ENCODE results near the gene KARS1. TPM values are rescaled to one million over a fixed set of nuclear protein-coding genes. Genes with fewer than 3 reads are reported as not detected.

The KARS1 gene
- total RNA-seq: 100 to 1,000 TPM; 208 TPM

DNA sequence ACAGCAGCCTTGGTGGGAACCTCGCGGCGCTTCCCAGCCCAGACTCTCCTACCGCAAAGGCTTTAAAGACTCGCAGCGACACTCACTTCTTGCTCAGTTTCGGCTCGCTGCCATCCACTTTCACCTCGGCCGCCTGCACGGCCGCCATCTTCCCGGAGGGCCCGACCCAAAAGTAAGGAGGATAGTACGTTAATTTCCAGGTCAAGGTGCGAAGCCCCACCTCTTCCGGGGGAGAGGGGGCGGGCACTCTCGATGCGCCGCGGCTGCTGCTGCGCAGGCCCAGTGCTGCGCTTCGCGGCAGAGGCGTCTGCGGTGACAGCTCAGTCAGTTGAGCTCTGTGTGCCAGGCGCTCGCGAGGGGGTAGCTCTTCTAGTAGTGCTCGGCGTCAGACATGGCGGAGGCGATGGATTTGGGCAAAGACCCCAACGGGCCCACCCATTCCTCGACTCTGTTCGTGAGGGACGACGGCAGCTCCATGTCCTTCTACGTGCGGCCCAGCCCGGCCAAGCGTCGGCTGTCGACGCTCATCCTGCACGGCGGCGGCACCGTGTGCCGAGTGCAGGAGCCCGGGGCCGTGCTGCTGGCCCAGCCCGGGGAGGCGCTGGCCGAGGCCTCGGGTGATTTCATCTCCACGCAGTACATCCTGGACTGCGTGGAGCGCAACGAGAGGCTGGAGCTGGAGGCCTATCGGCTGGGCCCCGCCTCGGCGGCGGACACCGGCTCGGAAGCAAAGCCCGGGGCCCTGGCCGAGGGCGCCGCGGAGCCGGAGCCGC lies at the start of gene KARS1, which contains the start of gene TERF2IP:
Gene KARS1 (minus strand): TSS at position 174 of the 773 bp plus-strand sequence. CDS start 26 bp downstream, at position 148.
Gene TERF2IP (plus strand): TSS at position 282 of the 773 bp plus-strand sequence. CDS start 110 bp downstream, at position 392.
- Mint-ChIP-seq H3K27ac (peak within 1 kb of the TSS; percentile 97), H3K4me3 (peak within 1 kb of the TSS; percentile 98), H3K9me3 (ENCODE audit: insufficient read depth) (no peaks in the 10 kb centered on the region), H3K4me1 (ENCODE audit: low read depth) (peaks cover 61% of the 10 kb centered on the region), H3K36me3 (ENCODE audit: low read depth) (peaks cover 54% of the 10 kb centered on the region), H3K27me3 (ENCODE audit: low read depth) (no peaks in the 10 kb centered on the region)
- DNase-seq (peak; percentile 96), ATAC-seq (peak; percentile 93)
- ChIA-PET POLR2A (interaction anchor here (0.6 to 5.6 kb wide), 25 partner anchors 9 to 1564 kb away, joined by 3 to 88 read pairs (median 5); partner anchors contain the start of genes ADAT1, CFDP1, GABARAPL2 and MON1B), CTCF (interaction anchor here (0.7 to 3.5 kb wide), 11 partner anchors 8 to 663 kb away, joined by 3 to 25 read pairs (median 3); partner anchors contain the start of genes ADAT1, TMEM170A, TMEM231 and WDR59)

GRCh38 chr16:75695708-75696107 lies 48.2 kb upstream of the KARS1 start:
- CTCF ChIA-PET: no interaction called here
- no peak for ATAC-seq
- no peaks in the 10 kb centered on the region for H3K27me3 Mint-ChIP-seq (ENCODE audit: low read depth)
- H3K9me3 Mint-ChIP-seq (ENCODE audit: insufficient read depth): no peaks in the 10 kb centered on the region
- DNase-seq: no peak
- no peaks in the 10 kb centered on the region for H3K4me1 Mint-ChIP-seq (ENCODE audit: low read depth)
- no peak overlapping the region for H3K4me3 Mint-ChIP-seq
- H3K36me3 Mint-ChIP-seq (ENCODE audit: low read depth): no peaks in the 10 kb centered on the region
- POLR2A ChIA-PET: no interaction called here
- H3K27ac Mint-ChIP-seq: no peak overlapping the region

GRCh38 chr16:75687361-75687760 lies 39.9 kb upstream of the KARS1 start:
- H3K4me1 Mint-ChIP-seq (ENCODE audit: low read depth): peaks cover 2% of the 10 kb centered on the region
- H3K9me3 Mint-ChIP-seq (ENCODE audit: insufficient read depth): peaks cover 4% of the 10 kb centered on the region
- DNase-seq: no peak
- no peak for ATAC-seq
- no peaks in the 10 kb centered on the region for H3K36me3 Mint-ChIP-seq (ENCODE audit: low read depth)
- H3K27me3 Mint-ChIP-seq (ENCODE audit: low read depth): no peaks in the 10 kb centered on the region
- H3K27ac Mint-ChIP-seq: no peak overlapping the region
- CTCF ChIA-PET: no interaction called here
- no peak overlapping the region for H3K4me3 Mint-ChIP-seq
- POLR2A ChIA-PET: no interaction called here

- no peaks in the 10 kb centered on the region for H3K4me1 Mint-ChIP-seq (ENCODE audit: low read depth)
- H3K27ac Mint-ChIP-seq: no peak overlapping the region
- CTCF ChIA-PET: no interaction called here
- no peaks in the 10 kb centered on the region for H3K9me3 Mint-ChIP-seq (ENCODE audit: insufficient read depth)
- no peak for DNase-seq
- no peaks in the 10 kb centered on the region for H3K36me3 Mint-ChIP-seq (ENCODE audit: low read depth)
- no peaks in the 10 kb centered on the region for H3K27me3 Mint-ChIP-seq (ENCODE audit: low read depth)
- POLR2A ChIA-PET: no interaction called here
- no peak for ATAC-seq
- no peak overlapping the region for H3K4me3 Mint-ChIP-seq
Measured at GRCh38 chr16:75682308-75682707, 34.8 kb upstream of the KARS1 start.

DNA sequence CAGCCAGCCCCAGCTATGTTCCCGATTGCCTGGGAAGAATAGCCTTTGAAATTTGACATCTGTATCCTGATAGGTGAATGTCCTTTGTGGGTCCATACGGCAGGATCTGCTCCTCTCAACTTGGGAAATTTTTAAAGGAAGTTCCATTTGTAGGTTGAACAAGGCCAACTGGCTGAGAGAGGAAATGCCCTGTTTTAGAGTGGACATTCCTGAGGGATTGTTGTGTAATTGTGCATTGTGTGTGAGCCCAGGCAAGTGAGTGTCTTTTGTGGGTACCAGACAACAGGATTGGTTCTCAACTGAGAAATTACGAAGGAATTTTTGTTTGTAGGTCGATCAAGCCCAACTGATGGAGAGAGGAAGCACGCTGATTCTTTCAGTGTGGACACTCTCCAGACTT lies 31.9 kb upstream of the KARS1 start:
- no peak for ATAC-seq
- no peaks in the 10 kb centered on the region for H3K9me3 Mint-ChIP-seq (ENCODE audit: insufficient read depth)
- POLR2A ChIA-PET: no interaction called here
- H3K27me3 Mint-ChIP-seq (ENCODE audit: low read depth): no peaks in the 10 kb centered on the region
- H3K4me3 Mint-ChIP-seq: no peak overlapping the region
- DNase-seq: no peak
- H3K36me3 Mint-ChIP-seq (ENCODE audit: low read depth): no peaks in the 10 kb centered on the region
- no peaks in the 10 kb centered on the region for H3K4me1 Mint-ChIP-seq (ENCODE audit: low read depth)
- CTCF ChIA-PET: no interaction called here
- no peak overlapping the region for H3K27ac Mint-ChIP-seq

DNA sequence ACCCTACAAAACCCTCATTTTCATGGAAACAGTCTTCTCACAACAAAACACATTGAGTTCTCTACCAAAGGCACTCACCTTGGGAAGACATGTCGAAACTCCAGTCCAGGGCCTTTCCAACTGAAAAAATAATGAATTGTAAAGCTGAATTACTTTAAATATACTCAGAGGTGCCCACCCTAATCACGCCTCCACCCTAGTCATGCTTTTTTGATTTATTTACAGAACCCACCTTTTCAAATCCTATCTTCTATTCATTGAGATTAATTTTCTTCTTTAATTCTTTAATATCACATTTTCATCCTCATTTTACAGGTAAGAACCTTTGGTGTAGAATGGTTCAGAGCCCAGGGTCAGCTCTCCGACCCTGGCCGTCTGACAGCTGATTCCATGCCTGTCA lies 29.4 kb upstream of the KARS1 start, which contains the start of gene CPHXL2:
Gene CPHXL2 (minus strand): TSS at position 101 of the 400 bp plus-strand sequence. CDS start 10 bp downstream, at position 91.
- Mint-ChIP-seq H3K9me3 (ENCODE audit: insufficient read depth) (no peaks in the 10 kb centered on the region), H3K27me3 (ENCODE audit: low read depth) (no peaks in the 10 kb centered on the region), H3K4me3 (no peak within 1 kb of the TSS), H3K27ac (no peak within 1 kb of the TSS), H3K4me1 (ENCODE audit: low read depth) (no peaks in the 10 kb centered on the region), H3K36me3 (ENCODE audit: low read depth) (no peaks in the 10 kb centered on the region)
- DNase-seq (no peak), ATAC-seq (no peak)
- CTCF ChIA-PET: no interaction called here
- POLR2A ChIA-PET: no interaction called here

DNA sequence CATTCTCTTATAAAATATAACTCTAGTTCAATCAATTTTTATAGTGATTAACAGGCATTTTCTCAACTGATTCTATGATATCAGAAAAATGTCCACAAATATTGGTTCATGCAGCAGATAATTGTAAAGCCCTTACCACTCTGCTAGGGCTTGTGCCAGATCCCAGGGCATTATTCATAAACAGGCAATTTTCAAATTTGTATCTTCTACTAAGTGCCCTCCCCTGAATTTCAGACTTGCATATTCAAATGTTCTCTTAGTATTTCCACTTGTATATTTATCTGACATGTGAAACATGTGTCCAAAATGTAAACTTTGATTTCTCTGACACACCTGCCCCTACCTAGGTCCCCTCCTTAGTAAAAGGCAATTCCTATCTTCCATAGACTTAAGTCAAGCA lies 20.0 kb upstream of the KARS1 start:
- Mint-ChIP-seq H3K9me3 (ENCODE audit: insufficient read depth) (no peaks in the 10 kb centered on the region), H3K4me1 (ENCODE audit: low read depth) (no peaks in the 10 kb centered on the region), H3K27me3 (ENCODE audit: low read depth) (no peaks in the 10 kb centered on the region), H3K27ac (no peak overlapping the region), H3K36me3 (ENCODE audit: low read depth) (no peaks in the 10 kb centered on the region), H3K4me3 (no peak overlapping the region)
- no peak for DNase-seq
- ChIA-PET CTCF (no interaction called here), POLR2A (no interaction called here)
- no peak for ATAC-seq

GRCh38 chr16:75660726-75661302 lies 13.3 kb upstream of the KARS1 start:
- no peaks in the 10 kb centered on the region for H3K9me3 Mint-ChIP-seq (ENCODE audit: insufficient read depth)
- H3K4me3 Mint-ChIP-seq: no peak overlapping the region
- ATAC-seq (no peak), DNase-seq (no peak)
- ChIA-PET CTCF (no interaction called here), POLR2A (no interaction called here)
- H3K4me1 Mint-ChIP-seq (ENCODE audit: low read depth): no peaks in the 10 kb centered on the region
- peaks cover 38% of the 10 kb centered on the region for H3K36me3 Mint-ChIP-seq (ENCODE audit: low read depth)
- no peaks in the 10 kb centered on the region for H3K27me3 Mint-ChIP-seq (ENCODE audit: low read depth)
- no peak overlapping the region for H3K27ac Mint-ChIP-seq

DNA sequence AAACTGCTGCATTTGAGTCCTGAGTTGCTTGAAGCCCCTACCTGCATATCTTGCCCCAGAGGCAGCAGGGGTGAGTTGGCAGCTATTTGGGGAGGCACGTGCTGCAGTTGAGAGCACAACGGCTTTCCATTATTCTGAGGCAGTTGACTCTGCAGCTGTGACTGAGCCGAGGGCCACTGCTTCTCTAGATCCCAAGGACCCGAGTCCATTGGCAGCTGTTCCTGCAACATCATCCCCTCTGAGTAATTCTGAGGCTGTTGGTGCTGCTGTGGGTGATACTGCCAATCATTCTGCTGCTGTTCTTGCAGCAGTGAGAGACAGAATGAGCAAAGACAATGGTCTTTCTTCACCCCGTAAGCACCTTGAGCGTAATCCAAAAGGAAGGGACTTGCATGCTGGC lies 12.9 kb upstream of the KARS1 start:
- H3K9me3 Mint-ChIP-seq (ENCODE audit: insufficient read depth): no peaks in the 10 kb centered on the region
- ATAC-seq (no peak), DNase-seq (no peak)
- no peak overlapping the region for H3K27ac Mint-ChIP-seq
- no peaks in the 10 kb centered on the region for H3K4me1 Mint-ChIP-seq (ENCODE audit: low read depth)
- ChIA-PET POLR2A (interaction anchor here (0.7 kb wide), 1 partner anchor 13 kb away, joined by 3 read pairs; the partner anchor contains the start of genes KARS1 and TERF2IP), CTCF (no interaction called here)
- peaks cover 41% of the 10 kb centered on the region for H3K36me3 Mint-ChIP-seq (ENCODE audit: low read depth)
- H3K27me3 Mint-ChIP-seq (ENCODE audit: low read depth): no peaks in the 10 kb centered on the region
- H3K4me3 Mint-ChIP-seq: no peak overlapping the region

- ChIA-PET CTCF (no interaction called here), POLR2A (interaction anchor here (0.8 to 1.8 kb wide), 3 partner anchors 10 to 20 kb away, joined by 3 to 14 read pairs (median 3); partner anchors contain the start of genes KARS1 and TERF2IP)
- Mint-ChIP-seq H3K36me3 (ENCODE audit: low read depth) (peaks cover 58% of the 10 kb centered on the region), H3K4me3 (no peak overlapping the region), H3K4me1 (ENCODE audit: low read depth) (peaks cover 11% of the 10 kb centered on the region), H3K27ac (no peak overlapping the region), H3K27me3 (ENCODE audit: low read depth) (no peaks in the 10 kb centered on the region), H3K9me3 (ENCODE audit: insufficient read depth) (no peaks in the 10 kb centered on the region)
- DNase-seq (no peak), ATAC-seq (no peak)
Measured at GRCh38 chr16:75658175-75658574, 10.7 kb upstream of the KARS1 start.

- DNase-seq: no peak
- peak overlapping the region; percentile 58 for H3K27ac Mint-ChIP-seq
- no peak overlapping the region for H3K4me3 Mint-ChIP-seq
- ATAC-seq: no peak
- peaks cover 38% of the 10 kb centered on the region for H3K4me1 Mint-ChIP-seq (ENCODE audit: low read depth)
- CTCF ChIA-PET: no interaction called here
- no peaks in the 10 kb centered on the region for H3K27me3 Mint-ChIP-seq (ENCODE audit: low read depth)
- peaks cover 65% of the 10 kb centered on the region for H3K36me3 Mint-ChIP-seq (ENCODE audit: low read depth)
- POLR2A ChIA-PET: no interaction called here
- H3K9me3 Mint-ChIP-seq (ENCODE audit: insufficient read depth): no peaks in the 10 kb centered on the region
Measured at GRCh38 chr16:75653922-75654321, 6.5 kb upstream of the KARS1 start.
